ENCODE results near the gene ACAD10. TPM values are rescaled to one million over a fixed set of nuclear protein-coding genes. Genes with fewer than 3 reads are reported as not detected.

Gene ACAD10
- total RNA-seq, 2 experiments from 2014 or later = 24.5 to 28.8 TPM

DNA sequence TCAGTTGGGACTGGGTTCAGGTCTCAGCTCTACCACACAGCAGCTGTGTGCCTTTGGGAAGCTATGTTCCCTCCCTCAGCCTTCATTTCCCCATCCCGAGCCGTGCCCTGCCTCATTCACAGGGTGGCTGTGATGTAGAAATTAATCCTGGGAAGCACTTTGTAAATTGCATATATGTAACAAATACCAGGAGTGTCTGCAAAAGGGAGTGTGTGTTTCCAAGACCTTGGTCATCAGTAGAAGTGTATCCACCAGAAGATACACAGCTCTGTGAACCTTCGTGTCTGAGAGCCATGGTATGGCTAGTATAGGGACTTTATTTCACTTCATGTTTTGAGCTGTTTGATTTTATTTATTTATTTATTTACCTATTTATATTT lies 107.0 kb downstream of the ACAD10 start:
- ChIA-PET CTCF (interaction anchor here (2.0 kb wide), 1 partner anchor 20 kb away, joined by 8 read pairs; no protein-coding TSS in a partner anchor), POLR2A (no interaction called here)

GRCh38 chr12:111798182-111798581 lies 112.3 kb downstream of the ACAD10 start:
- Mint-ChIP-seq H3K4me3 (no peak overlapping the region), H3K4me1 (ENCODE audit: low read depth) (no peaks in the 10 kb centered on the region), H3K27me3 (no peaks in the 10 kb centered on the region), H3K9me3 (no peaks in the 10 kb centered on the region), H3K36me3 (ENCODE audit: low read depth) (no peaks in the 10 kb centered on the region), H3K27ac (no peak overlapping the region)
- TF ChIP-seq, protein P1, sequence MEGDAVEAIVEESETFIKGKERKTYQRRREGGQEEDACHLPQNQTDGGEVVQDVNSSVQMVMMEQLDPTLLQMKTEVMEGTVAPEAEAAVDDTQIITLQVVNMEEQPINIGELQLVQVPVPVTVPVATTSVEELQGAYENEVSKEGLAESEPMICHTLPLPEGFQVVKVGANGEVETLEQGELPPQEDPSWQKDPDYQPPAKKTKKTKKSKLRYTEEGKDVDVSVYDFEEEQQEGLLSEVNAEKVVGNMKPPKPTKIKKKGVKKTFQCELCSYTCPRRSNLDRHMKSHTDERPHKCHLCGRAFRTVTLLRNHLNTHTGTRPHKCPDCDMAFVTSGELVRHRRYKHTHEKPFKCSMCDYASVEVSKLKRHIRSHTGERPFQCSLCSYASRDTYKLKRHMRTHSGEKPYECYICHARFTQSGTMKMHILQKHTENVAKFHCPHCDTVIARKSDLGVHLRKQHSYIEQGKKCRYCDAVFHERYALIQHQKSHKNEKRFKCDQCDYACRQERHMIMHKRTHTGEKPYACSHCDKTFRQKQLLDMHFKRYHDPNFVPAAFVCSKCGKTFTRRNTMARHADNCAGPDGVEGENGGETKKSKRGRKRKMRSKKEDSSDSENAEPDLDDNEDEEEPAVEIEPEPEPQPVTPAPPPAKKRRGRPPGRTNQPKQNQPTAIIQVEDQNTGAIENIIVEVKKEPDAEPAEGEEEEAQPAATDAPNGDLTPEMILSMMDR (IDR thresholded peaks at IDR 0.05) = no peak
- ATAC-seq (no peak), DNase-seq (no peak)
- intact Hi-C loops (cut with micrococcal nuclease) = no loop called here
- ChIA-PET CTCF (interaction anchor here (5.8 kb wide), 1 partner anchor 15 kb away, joined by 26 read pairs; no protein-coding TSS in a partner anchor), POLR2A (no interaction called here)

More for the DNA sequence above, 107.0 kb downstream of the ACAD10 start:
- intact Hi-C loops (cut with micrococcal nuclease) = no loop called here
- Mint-ChIP-seq H3K4me3 (no peak overlapping the region), H3K36me3 (ENCODE audit: low read depth) (no peaks in the 10 kb centered on the region), H3K9me3 (no peaks in the 10 kb centered on the region), H3K27me3 (no peaks in the 10 kb centered on the region), H3K4me1 (ENCODE audit: low read depth) (no peaks in the 10 kb centered on the region), H3K27ac (no peak overlapping the region)
- TF ChIP-seq, protein P1 (IDR thresholded peaks at IDR 0.05) = no peak
- ATAC-seq = no peak
- DNase-seq = no peak

DNA sequence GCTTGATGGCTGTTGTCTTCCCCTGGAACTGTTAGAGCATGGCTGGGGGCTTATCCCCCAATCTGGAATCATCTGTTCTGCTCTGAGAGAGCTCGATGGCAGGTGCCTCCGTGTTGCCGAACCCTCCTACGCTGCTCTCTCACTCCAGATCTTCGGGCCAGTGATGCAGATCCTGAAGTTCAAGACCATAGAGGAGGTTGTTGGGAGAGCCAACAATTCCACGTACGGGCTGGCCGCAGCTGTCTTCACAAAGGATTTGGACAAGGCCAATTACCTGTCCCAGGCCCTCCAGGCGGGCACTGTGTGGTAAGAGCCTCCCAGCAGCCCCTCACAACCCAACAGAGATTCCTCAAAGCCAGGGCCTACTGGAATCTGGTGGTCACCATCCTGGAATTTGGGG lies 113.9 kb downstream of the ACAD10 start:
- TF ChIP-seq, protein P1 (IDR thresholded peaks at IDR 0.05) = no peak
- no peak for DNase-seq
- H3K36me3 Mint-ChIP-seq (ENCODE audit: low read depth) = no peaks in the 10 kb centered on the region
- H3K9me3 Mint-ChIP-seq = no peaks in the 10 kb centered on the region
- no peaks in the 10 kb centered on the region for H3K27me3 Mint-ChIP-seq
- no peak overlapping the region for H3K27ac Mint-ChIP-seq
- CTCF ChIA-PET = interaction anchor here (1.1 to 5.8 kb wide), 2 partner anchors 13 to 16 kb away, joined by 5 to 26 read pairs; no protein-coding TSS in a partner anchor
- H3K4me3 Mint-ChIP-seq = no peak overlapping the region
- intact Hi-C loops (cut with micrococcal nuclease) = no loop called here
- POLR2A ChIA-PET = interaction anchor here (1.6 kb wide), 1 partner anchor 115 kb away, joined by 3 read pairs; the partner anchor contains the start of gene BRAP
- no peaks in the 10 kb centered on the region for H3K4me1 Mint-ChIP-seq (ENCODE audit: low read depth)
- ATAC-seq = no peak

DNA sequence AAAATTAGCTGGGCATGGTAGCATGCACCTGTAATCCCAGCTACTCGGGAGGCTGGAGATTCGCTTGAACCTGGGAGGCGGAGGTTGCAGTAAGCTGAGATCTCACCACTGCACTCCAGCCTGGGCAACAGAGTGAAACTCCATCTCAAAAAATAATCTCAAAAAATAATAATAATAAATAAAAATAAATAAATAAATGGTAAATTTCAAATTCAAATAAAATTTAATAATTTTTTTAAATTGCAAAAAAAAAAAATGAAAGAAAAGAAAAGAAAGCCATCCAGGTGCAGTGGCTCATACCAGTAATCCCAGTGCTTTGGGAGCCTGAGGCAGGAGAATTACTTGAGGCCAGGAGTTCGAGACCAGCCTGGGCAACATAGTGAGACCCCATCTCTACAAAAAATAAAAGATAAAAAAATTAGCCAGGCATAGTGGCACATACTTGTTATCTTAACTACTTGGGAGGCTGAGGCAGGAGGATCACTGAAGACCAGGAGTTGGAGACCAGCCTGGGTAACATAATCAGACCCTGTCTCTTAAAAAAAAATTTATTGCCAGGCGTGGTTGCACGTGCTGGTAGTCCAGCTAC lies 117.3 kb downstream of the ACAD10 start:
- CTCF ChIA-PET = interaction anchor here (5.8 kb wide), 1 partner anchor 10 kb away, joined by 26 read pairs; no protein-coding TSS in a partner anchor
- TF ChIP-seq, protein P1 (IDR thresholded peaks at IDR 0.05) = no peak

GRCh38 chr12:111803851-111804250 lies 118.0 kb downstream of the ACAD10 start:
- DNase-seq (no peak), ATAC-seq (no peak)
- H3K27ac Mint-ChIP-seq = no peak overlapping the region
- H3K4me1 Mint-ChIP-seq (ENCODE audit: low read depth) = no peaks in the 10 kb centered on the region
- ChIA-PET POLR2A (no interaction called here), CTCF (interaction anchor here (1.9 kb wide), 1 partner anchor 9 kb away, joined by 8 read pairs; no protein-coding TSS in a partner anchor)
- H3K4me3 Mint-ChIP-seq = no peak overlapping the region
- H3K9me3 Mint-ChIP-seq = no peaks in the 10 kb centered on the region
- no peaks in the 10 kb centered on the region for H3K36me3 Mint-ChIP-seq (ENCODE audit: low read depth)
- H3K27me3 Mint-ChIP-seq = no peaks in the 10 kb centered on the region
- TF ChIP-seq, protein P1 (IDR thresholded peaks at IDR 0.05) = no peak
- intact Hi-C loops (cut with micrococcal nuclease) = no loop called here

More for the DNA sequence above, 117.3 kb downstream of the ACAD10 start:
- H3K4me1 Mint-ChIP-seq (ENCODE audit: low read depth) = no peaks in the 10 kb centered on the region
- no peak overlapping the region for H3K27ac Mint-ChIP-seq
- no peaks in the 10 kb centered on the region for H3K36me3 Mint-ChIP-seq (ENCODE audit: low read depth)
- no peak overlapping the region for H3K4me3 Mint-ChIP-seq
- no peaks in the 10 kb centered on the region for H3K9me3 Mint-ChIP-seq
- H3K27me3 Mint-ChIP-seq = no peaks in the 10 kb centered on the region
- DNase-seq (no peak), ATAC-seq (no peak)
- POLR2A ChIA-PET = no interaction called here
- intact Hi-C loops (cut with micrococcal nuclease) = no loop called here

Data from activated CD8-positive, alpha-beta T cell treated with anti-CD3 and anti-CD28 coated beads for 36 hours (primary cell).